LoVo (cell line): ENCODE measurements around the gene EXOC3L1.

Experiments used
- DNase-seq: peaks from one replicate; pipeline ENCODE4 v3.0.0-alpha.2; 2016; ENCODE audit warnings: low spot score

Gene EXOC3L1

DNA sequence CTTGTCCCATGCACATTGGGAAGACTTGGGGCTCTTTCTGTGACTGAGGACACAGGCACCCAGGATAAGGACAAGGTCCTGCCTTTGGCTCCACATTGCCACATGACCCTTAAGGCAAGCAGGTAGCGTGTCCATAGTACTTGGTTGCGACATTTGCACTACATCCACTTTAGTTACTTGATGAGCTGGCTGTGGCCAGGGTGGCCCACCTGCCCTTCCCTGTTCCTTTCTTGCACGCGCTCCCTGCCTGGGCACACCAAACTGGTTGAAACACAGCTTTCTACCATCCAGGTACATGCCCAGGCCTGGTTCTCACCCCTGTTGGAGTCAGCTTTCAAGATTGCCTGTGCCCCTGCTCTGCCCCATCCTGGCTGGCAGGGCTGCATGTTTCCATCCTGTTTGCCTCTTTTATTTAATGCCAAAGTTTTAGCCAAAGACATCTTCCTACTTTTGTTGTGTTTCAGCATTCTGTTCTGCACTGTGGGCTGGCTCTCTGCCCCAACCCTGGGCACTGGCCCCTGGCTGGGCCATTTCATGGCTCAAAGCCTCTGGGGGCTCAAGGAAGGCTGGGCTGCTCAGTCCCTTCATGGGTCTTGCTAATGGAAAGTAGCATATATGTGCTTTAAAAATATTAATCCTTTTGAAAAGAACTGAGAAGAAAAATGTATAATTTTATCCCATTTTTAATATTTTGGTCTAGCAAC, 42.3 kb downstream of the EXOC3L1 start:
- no peak for DNase-seq

DNA sequence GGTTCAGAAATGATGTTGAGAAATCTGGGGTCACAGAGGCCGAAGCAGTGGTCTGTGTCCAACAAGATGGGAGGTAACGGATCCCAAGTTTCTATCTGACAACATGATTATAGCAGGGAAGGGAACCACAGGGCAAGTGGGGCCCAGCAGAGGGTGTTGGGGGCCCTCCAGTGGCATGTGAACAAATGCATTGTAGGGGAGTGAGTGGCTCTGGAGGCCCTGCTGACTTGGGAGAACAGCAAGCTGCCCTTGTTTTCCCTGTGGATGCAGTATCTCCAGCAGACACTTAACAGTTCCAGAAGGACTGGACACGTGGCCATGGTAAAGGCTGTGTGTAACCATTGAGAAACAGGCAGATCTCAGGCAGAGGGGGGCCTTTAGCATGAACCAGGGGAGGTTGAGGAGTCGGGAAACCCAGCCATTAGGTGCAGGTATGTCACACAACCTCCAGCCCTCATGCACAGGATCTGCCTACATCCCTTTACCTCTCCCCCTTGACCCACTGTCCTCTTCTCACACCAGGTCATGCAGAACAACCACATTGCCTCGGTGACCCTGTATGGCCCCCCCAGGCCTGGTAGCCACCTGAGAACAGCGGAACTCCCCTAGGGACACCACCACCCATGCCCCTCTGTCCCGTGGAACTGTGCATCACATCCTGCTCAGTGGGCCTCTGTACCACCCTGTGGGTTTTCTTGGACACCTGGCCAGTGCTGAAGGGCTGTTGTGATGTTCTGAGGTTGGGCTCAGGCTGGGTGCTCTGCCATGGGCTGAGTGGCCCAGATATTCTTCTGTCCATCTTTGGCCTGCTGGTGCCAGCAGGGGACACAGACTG, 43.2 kb downstream of the EXOC3L1 start:
- DNase-seq = no peak

DNA sequence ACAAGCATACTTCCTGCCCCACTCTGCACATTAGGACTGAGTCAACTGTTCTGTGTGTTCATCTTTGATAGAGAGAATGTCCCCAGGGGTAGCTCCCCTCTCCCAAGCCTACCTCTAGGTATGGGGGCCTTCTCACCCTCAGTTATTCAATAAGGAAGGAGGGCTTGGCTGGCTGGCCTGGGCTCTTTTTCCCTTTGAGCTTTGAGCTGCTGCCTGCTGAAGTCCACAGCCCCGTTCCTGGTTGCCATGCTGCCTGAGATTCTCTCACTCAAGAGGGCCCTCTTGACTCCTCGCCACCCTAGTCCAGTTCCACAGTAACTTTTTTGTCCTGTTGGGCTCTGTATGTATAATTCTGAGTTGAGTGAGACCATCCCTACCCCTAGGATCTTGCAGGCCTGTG, 44.2 kb downstream of the EXOC3L1 start:
- no peak for DNase-seq

GRCh38 chr16:67144943-67145342, 45.0 kb downstream of the EXOC3L1 start:
- DNase-seq = no peak

- no peak for DNase-seq
These were observed 47.6 kb downstream of the EXOC3L1 start for GRCh38 chr16:67142342-67142741.

GRCh38 chr16:67141391-67141790, 48.5 kb downstream of the EXOC3L1 start:
- no peak for DNase-seq

DNA sequence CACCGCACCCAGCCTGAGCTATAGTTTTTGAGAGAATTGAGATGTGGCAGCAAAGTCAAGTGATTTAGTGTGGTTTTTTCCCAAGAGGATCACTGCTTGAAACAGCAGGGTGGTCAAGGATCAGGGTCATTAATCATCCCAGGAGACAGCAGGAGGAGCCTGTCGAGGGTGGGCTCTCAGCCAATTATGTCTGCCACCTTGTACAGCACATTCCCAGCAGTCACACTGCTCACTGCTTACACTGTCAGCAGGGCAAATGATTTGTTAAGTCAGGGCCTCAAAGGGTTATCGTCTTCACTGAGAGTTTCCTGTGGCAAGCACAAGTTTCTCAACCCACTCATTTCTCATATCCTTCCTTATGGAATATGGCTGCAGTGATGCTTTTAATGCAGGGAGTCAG, 52.3 kb downstream of the EXOC3L1 start:
- no peak for DNase-seq
